HG03175 (cell line): ENCODE results near the gene CD14.
"Not testable (repeated sequence)": the region's sequence is repeated elsewhere in the genome, so short reads cannot be mapped to it uniquely, and the experiment has no call there.

ENCODE experiments used
- ATAC-seq: cut with Tn5 transposase; IDR thresholded peaks from one replicate; pipeline ENCODE4 v1.9.1; 2021; ENCODE audit warnings: mild to moderate bottlenecking, moderate library complexity; ENCODE audit not compliant: unreplicated experiment

CD14 gene

GRCh38 chr5:140635291-140636257 lies 2.6 kb upstream of the CD14 start:
- ATAC-seq, result no peak

GRCh38 chr5:140634103-140634502 lies 1.1 kb upstream of the CD14 start:
- ATAC-seq, result no peak

- ATAC-seq, result no peak
Observed at GRCh38 chr5:140633501-140633900, 526 bp upstream of the CD14 start.

- peak; percentile 61 for ATAC-seq
Observed at GRCh38 chr5:140632366-140633020, 482 bp downstream of the CD14 start.

GRCh38 chr5:140631831-140632365 lies 1.1 kb downstream of the CD14 start:
- ATAC-seq, result peak; percentile 37

GRCh38 chr5:140631036-140631417 lies 1.9 kb downstream of the CD14 start:
- ATAC-seq, result no peak

GRCh38 chr5:140630292-140631035 lies 2.5 kb downstream of the CD14 start:
- no peak for ATAC-seq

- ATAC-seq, result no peak
Observed at GRCh38 chr5:140628711-140629110, 4.3 kb downstream of the CD14 start.

GRCh38 chr5:140627972-140628371 lies 5.0 kb downstream of the CD14 start:
- ATAC-seq, result no peak

- ATAC-seq, result not testable (repeated sequence)
Observed at GRCh38 chr5:140624886-140625285, 8.1 kb downstream of the CD14 start.

- not testable (repeated sequence) for ATAC-seq
Observed at GRCh38 chr5:140623061-140623460, 9.9 kb downstream of the CD14 start.

- no peak for ATAC-seq
Observed at GRCh38 chr5:140622301-140622700, 10.7 kb downstream of the CD14 start.

- no peak for ATAC-seq
Observed at GRCh38 chr5:140611020-140611521, 21.9 kb downstream of the CD14 start.

- ATAC-seq, result no peak
Observed at GRCh38 chr5:140609126-140609525, 23.8 kb downstream of the CD14 start.

- no peak for ATAC-seq
Observed at GRCh38 chr5:140608722-140609121, 24.3 kb downstream of the CD14 start.

- no peak for ATAC-seq
Observed at GRCh38 chr5:140607031-140607430, 25.9 kb downstream of the CD14 start.

GRCh38 chr5:140605879-140606278 lies 27.1 kb downstream of the CD14 start:
- no peak for ATAC-seq

- no peak for ATAC-seq
Observed at GRCh38 chr5:140603734-140604133, 29.2 kb downstream of the CD14 start.

GRCh38 chr5:140603446-140603698 lies 29.6 kb downstream of the CD14 start:
- not testable (repeated sequence) for ATAC-seq

- ATAC-seq, result no peak
Observed at GRCh38 chr5:140602147-140602546, 30.8 kb downstream of the CD14 start.

GRCh38 chr5:140600096-140600495 lies 32.9 kb downstream of the CD14 start:
- ATAC-seq, result no peak
